GM12878 (cell line): ENCODE measurements around the gene C19orf81. TPM values are rescaled to one million over a fixed set of nuclear protein-coding genes. Genes with fewer than 3 reads are reported as not detected.

Experiments
- ATAC-seq: fragments of 200-7000 bp; cut with Tn5 transposase; 3 replicates; pipeline ENCODE4 v1.9.1; 2020; ENCODE audit warnings: mild to moderate bottlenecking, moderate library complexity
- BruUV-seq: library from RNA; stranded (reverse); fragments of 400-500 nt; replicated peaks from 2 replicates; lab custom pipeline; 2021; lab: Mats Ljungman, UMichigan
- CTCF ChIA-PET: fragments of 300-600 bp; sonication (Branson Sonifier 250); formaldehyde crosslinking; extraction: SDS; loops from one replicate; lab custom pipeline; 2021; ENCODE audit warnings: inconsistent platforms; lab: Yijun Ruan, JAX
- POLR2A ChIA-PET: fragments of 350-600 bp; formaldehyde crosslinking; extraction: SDS; loops from one replicate; lab custom pipeline; 2021; ENCODE audit warnings: inconsistent platforms; lab: Charles Lee
- RAD21 ChIA-PET: fragments of 300-600 bp; sonication (Branson Sonifier 250); formaldehyde crosslinking; loops from one replicate; lab custom pipeline; 2023; ENCODE audit warnings: antibody characterized with exemption; ENCODE audit not compliant: unreplicated experiment; lab: Charles Lee
- SMC1A ChIA-PET: fragments of 300-600 bp; sonication (Branson Sonifier 250); formaldehyde crosslinking; loops from one replicate; lab custom pipeline; 2023; ENCODE audit not compliant: unreplicated experiment, uncharacterized antibody; lab: Charles Lee
- DNase-seq: peaks from one replicate; pipeline ENCODE4 v3.0.0-alpha.2; 2011; ENCODE audit warnings: low read depth, low spot score
- FAIRE-seq: peaks from 3 replicates; lab custom pipeline; 2011; peaks lifted over from hg19 to GRCh38; lab: Jason Lieb, UNC
- H2AFZ ChIP-seq: 2 replicates; pipeline ENCODE4 v1.6.0; 2011; ENCODE audit warnings: low read depth, low read length, control low read depth; ENCODE audit not compliant: control insufficient read depth
- H3K27ac ChIP-seq: 2 replicates; pipeline ENCODE4 v1.5.1; 2011; ENCODE audit warnings: control low read depth; ENCODE audit not compliant: control insufficient read depth, insufficient read depth
- H3K27me3 ChIP-seq, 2 experiments: replicated peaks in 1 of 2; 2 replicates each; pipeline versions ENCODE4 v1.6.0 to v1.6.1; 2011; ENCODE audit warnings: low read length in 1 of 2; ENCODE audit not compliant: control insufficient read depth in 2 of 2, insufficient read depth in 2 of 2
- H3K36me3 ChIP-seq, 2 experiments: 2 replicates each; pipeline ENCODE4 v1.5.1; 2011; ENCODE audit warnings: low read length in 1 of 2; ENCODE audit not compliant: control insufficient read depth in 2 of 2, insufficient read depth in 2 of 2
- H3K4me1 ChIP-seq: 2 replicates; pipeline ENCODE4 v1.6.1; 2011; ENCODE audit warnings: mild to moderate bottlenecking, low read length, moderate library complexity, mixed read lengths; ENCODE audit not compliant: control insufficient read depth, insufficient read depth
- H3K4me2 ChIP-seq: 2 replicates; pipeline ENCODE4 v1.6.0; 2011; ENCODE audit warnings: control low read depth; ENCODE audit not compliant: control insufficient read depth, insufficient read depth
- H3K4me3 ChIP-seq: fragments of 200-600 bp; sonication (generic); 2 replicates; pipeline ENCODE4 v1.5.1; 2016
- H3K79me2 ChIP-seq: 2 replicates; pipeline ENCODE4 v1.6.0; 2011; ENCODE audit warnings: low read length; ENCODE audit not compliant: control insufficient read depth, insufficient read depth
- H3K9ac ChIP-seq: 2 replicates; pipeline ENCODE4 v1.8.0; 2011; ENCODE audit warnings: low read length, control low read depth, mixed read lengths; ENCODE audit not compliant: control insufficient read depth, insufficient read depth
- H3K9me3 ChIP-seq: replicated peaks from 3 replicates; pipeline ENCODE4 v1.5.1; 2011; ENCODE audit warnings: mild to moderate bottlenecking, low read length; ENCODE audit not compliant: control insufficient read depth, insufficient read depth
- H4K20me1 ChIP-seq: 2 replicates; pipeline ENCODE4 v1.6.0; 2011; ENCODE audit not compliant: control insufficient read depth, insufficient read depth
- BMI1 ChIP-seq: fragments of 450-650 bp; IDR thresholded peaks from 2 replicates; pipeline ENCODE4 v1.6.1; 2016; ENCODE audit warnings: mild to moderate bottlenecking, moderate library complexity, borderline replicate concordance
- CTCF ChIP-seq, 3 experiments: IDR thresholded peaks in 2 of 3; conservative IDR thresholded peaks in 1 of 3; 2 replicates each; pipeline ENCODE4 v1.5.1; 2011; ENCODE audit warnings: low read depth in 3 of 3, low read length in 3 of 3, mild to moderate bottlenecking in 3 of 3, control low read depth in 2 of 3, moderate library complexity in 2 of 3, inconsistent platforms in 1 of 3, mixed read lengths in 1 of 3; ENCODE audit not compliant: control insufficient read depth in 2 of 3, insufficient read depth in 1 of 3; ENCODE audit errors: extremely low read depth in 1 of 3
- EED ChIP-seq: sonication (generic); IDR thresholded peaks from 2 replicates; pipeline ENCODE4 v1.6.1; 2016; ENCODE audit warnings: antibody characterized with exemption, low read depth
- ELK1 ChIP-seq: IDR thresholded peaks from 2 replicates; pipeline ENCODE4 v1.6.1; 2012; ENCODE audit warnings: low read depth, low read length, improper control_type of control experiment
- FOS ChIP-seq: IDR thresholded peaks from 3 replicates; pipeline ENCODE4 v1.6.1; 2011; ENCODE audit warnings: borderline replicate concordance; ENCODE audit not compliant: insufficient read length; ENCODE audit errors: extremely low read depth
- IKZF2 ChIP-seq, 2 experiments: fragments of 450-650 bp; IDR thresholded peaks; 2 replicates each; pipeline ENCODE4 v1.6.1; 2017; ENCODE audit warnings: mild to moderate bottlenecking in 2 of 2, moderate library complexity in 2 of 2
- MXI1 ChIP-seq: fragments of 150-350 bp; IDR thresholded peaks from 2 replicates; pipeline ENCODE4 v1.6.1; 2011; ENCODE audit warnings: low read depth, mild to moderate bottlenecking, inconsistent platforms, low read length, improper control_type of control experiment
- NFXL1 ChIP-seq: fragments of 450-650 bp; IDR thresholded peaks from 2 replicates; pipeline ENCODE4 v1.6.1; 2017; ENCODE audit warnings: antibody characterized with exemption, mild to moderate bottlenecking, borderline replicate concordance
- NR2C2 ChIP-seq: IDR thresholded peaks from 2 replicates; pipeline ENCODE4 v1.6.1; 2011; ENCODE audit warnings: borderline replicate concordance, low read depth; ENCODE audit not compliant: control insufficient read depth, insufficient read length
- PAX5 ChIP-seq: IDR thresholded peaks from 2 replicates; pipeline ENCODE4 v1.6.1; 2011; ENCODE audit warnings: low read depth, low read length, borderline replicate concordance
- POLR2AphosphoS2 ChIP-seq: IDR thresholded peaks from 2 replicates; pipeline ENCODE4 v1.6.1; 2011; ENCODE audit warnings: low read depth, mild to moderate bottlenecking, low read length, improper control_type of control experiment, moderate library complexity
- RAD51 ChIP-seq: fragments of 450-650 bp; IDR thresholded peaks from 2 replicates; pipeline ENCODE4 v1.6.1; 2016; ENCODE audit warnings: moderate library complexity, mild to moderate bottlenecking, inconsistent platforms
- RBBP5 ChIP-seq: fragments of 200-600 bp; sonication (generic); conservative IDR thresholded peaks from 2 replicates; pipeline ENCODE4 v1.6.1; 2016
- RELB ChIP-seq: fragments of 450-650 bp; IDR thresholded peaks from 2 replicates; pipeline ENCODE4 v1.6.1; 2017; ENCODE audit warnings: low read depth, mild to moderate bottlenecking, moderate library complexity
- TCF3 ChIP-seq: IDR thresholded peaks from 2 replicates; pipeline ENCODE4 v1.6.1; 2012; ENCODE audit warnings: low read depth, mild to moderate bottlenecking, low read length, borderline replicate concordance; ENCODE audit not compliant: insufficient read depth
- ZBTB33 ChIP-seq: fragments of 450-650 bp; IDR thresholded peaks from 2 replicates; pipeline ENCODE4 v1.6.1; 2017; ENCODE audit warnings: mild to moderate bottlenecking
- WGBS: methylation state at CpG from one replicate; pipeline ENCODE4 v1.1.6; 2016; ENCODE audit warnings: low lambda C conversion rate; ENCODE audit not compliant: insufficient replicate concordance, insufficient coverage; ENCODE audit errors: missing lambda C conversion rate; 5-methylcytosine and 5-hydroxymethylcytosine counted together
- in situ Hi-C: fragments of 300-500 bp; cut with MboI; formaldehyde crosslinking; loops from 9 replicates; pipeline ENCODE4 v1.14.3; 2018; ENCODE audit warnings: mixed read lengths
- intact Hi-C: fragments of 100-400 bp; cut with micrococcal nuclease; formaldehyde crosslinking; loops from one replicate; pipeline ENCODE4 v1.14.2; 2022; ENCODE audit not compliant: unreplicated experiment
- polyA plus RNA-seq, 11 experiments: library from polyadenylated mRNA; depleted of rRNA in 4 of 11; unstranded in 6 of 11; stranded (reverse) in 5 of 11; fragments of >200 nt; fragmentation: Nextera tagmentation in 4 of 11; fragmentation: Illumina TruSeq in 1 of 11; extraction: Ambion mirVana in 4 of 11; extraction: Trizol in 1 of 11; gene quantifications; 1 replicate in 1 of 11; 2 replicates in 10 of 11; pipeline versions ENCODE4 v1.2.1 to v1.2.3, GENCODE V29; 2011 to 2016; ENCODE audit warnings: inconsistent platforms in 2 of 11, missing spikeins in 2 of 11, low read depth in 1 of 11
- total RNA-seq, 4 experiments: library from RNA; depleted of rRNA in 3 of 4; stranded (reverse); fragments of >200 nt in 3 of 4; fragmentation: Illumina TruSeq in 1 of 4; extraction: Trizol in 1 of 4; gene quantifications; 2 replicates each; pipeline versions ENCODE4 v1.2.1 to v1.2.3, GENCODE V29; 2013 to 2021

The C19orf81 gene
- total and polyA plus RNA-seq, 10 of the 15 experiments (the other 5 are each of a cell fraction or from before 2014, with no cell fraction given): 0.69 TPM; not detected in 9

- WGBS: 25% methylated on average over 5 of the region's 5 CpGs
- ATAC-seq: no peak
- ChIA-PET CTCF (interaction anchor here (0.7 to 1.8 kb wide), 3 partner anchors 37 to 217 kb away, joined by 3 to 10 read pairs (median 4); no protein-coding TSS in a partner anchor), RAD21 (interaction anchor here (1.8 to 1.9 kb wide), 2 partner anchors 78 to 215 kb away, joined by 8 to 16 read pairs; no protein-coding TSS in a partner anchor), POLR2A (no interaction called here), SMC1A (interaction anchor here (1.8 kb wide), 1 partner anchor 215 kb away, joined by 12 read pairs; no protein-coding TSS in a partner anchor)
- in situ Hi-C loops: no loop called here
- Histone ChIP-seq H3K9me3 (no peaks in the 10 kb centered on the region), H4K20me1 (no peaks in the 10 kb centered on the region), H3K9ac (no peak overlapping the region), H2AFZ (no peak overlapping the region), H3K4me2 (no peak overlapping the region), H3K79me2 (no peaks in the 10 kb centered on the region), H3K27ac (no peak overlapping the region), H3K27me3 (no peaks in the 10 kb centered on the region), H3K4me3 (no peak overlapping the region), H3K36me3 (no peaks in the 10 kb centered on the region), H3K4me1 (no peaks in the 10 kb centered on the region)
- TF ChIP-seq MXI1 (no peak), ZBTB33 (no peak), NFXL1 (no peak), BMI1 (no peak), NR2C2 (no peak), TCF3 (no peak), RELB (no peak), FOS (no peak), IKZF2 (IDR thresholded peaks at IDR 0.05) (no peak), PAX5 (no peak), RAD51 (no peak), POLR2AphosphoS2 (no peak), ELK1 (no peak), RBBP5 (no peak), EED (no peak), CTCF (IDR thresholded peaks at IDR 0.05 in 2 of 3, conservative IDR thresholded peaks at IDR 0.05 in 1 of 3; ENCODE audit: control insufficient read depth in 2 of 3, extremely low read depth in 1 of 3, insufficient read depth in 1 of 3, low read depth in 3 of 3, low read length in 3 of 3) (no peak)
- FAIRE-seq: no peak
- intact Hi-C loops: loop anchor here (5.0 kb wide), 1 partner anchor 349 kb away; no protein-coding TSS in a partner anchor
- BruUV-seq: no TSS peak
- DNase-seq: no peak
Measured at GRCh38 chr19:50706387-50706786, 57.1 kb downstream of the C19orf81 start.
